SH-SY5Y (cell line): Measurements from ENCODE around the gene DCLRE1A.

ENCODE experiments used
- GATA2 ChIP-seq: IDR thresholded peaks from 2 replicates; pipeline ENCODE4 v1.6.1; 2011; ENCODE audit warnings: mild to moderate bottlenecking, low read depth, low read length
- GATA3 ChIP-seq: IDR thresholded peaks from 2 replicates; pipeline ENCODE4 v1.6.1; 2011; ENCODE audit warnings: low read depth, mild to moderate bottlenecking, low read length, moderate library complexity

DNA sequence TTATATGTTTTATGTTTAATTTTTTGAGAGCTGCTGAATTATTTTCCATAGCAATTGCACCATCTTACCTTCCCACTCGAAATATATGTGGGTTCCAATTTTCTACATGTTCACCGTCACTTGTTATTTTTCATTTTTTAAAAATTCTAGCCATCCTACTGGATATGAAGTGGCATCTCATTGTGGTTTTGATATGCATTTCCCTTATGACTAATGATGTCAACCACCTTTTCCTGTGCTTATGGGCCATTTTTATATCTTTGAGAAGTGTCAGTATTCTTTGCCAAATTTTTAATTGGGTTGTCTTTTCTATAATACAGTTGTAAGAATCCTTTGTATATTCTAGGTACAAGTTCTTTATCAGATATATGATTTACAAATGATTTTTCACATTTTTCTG, 28.4 kb upstream of the DCLRE1A start:
- TF ChIP-seq GATA3 (no peak), GATA2 (no peak)
